Measurements from ENCODE around the gene CRTC3.
A peak's percentile ranks its signal among the peaks of the same experiment; 100 is the strongest.

The CRTC3 gene

GRCh38 chr15:90598031-90598577 lies 68.4 kb downstream of the CRTC3 start:
- TF ChIP-seq, protein P1, sequence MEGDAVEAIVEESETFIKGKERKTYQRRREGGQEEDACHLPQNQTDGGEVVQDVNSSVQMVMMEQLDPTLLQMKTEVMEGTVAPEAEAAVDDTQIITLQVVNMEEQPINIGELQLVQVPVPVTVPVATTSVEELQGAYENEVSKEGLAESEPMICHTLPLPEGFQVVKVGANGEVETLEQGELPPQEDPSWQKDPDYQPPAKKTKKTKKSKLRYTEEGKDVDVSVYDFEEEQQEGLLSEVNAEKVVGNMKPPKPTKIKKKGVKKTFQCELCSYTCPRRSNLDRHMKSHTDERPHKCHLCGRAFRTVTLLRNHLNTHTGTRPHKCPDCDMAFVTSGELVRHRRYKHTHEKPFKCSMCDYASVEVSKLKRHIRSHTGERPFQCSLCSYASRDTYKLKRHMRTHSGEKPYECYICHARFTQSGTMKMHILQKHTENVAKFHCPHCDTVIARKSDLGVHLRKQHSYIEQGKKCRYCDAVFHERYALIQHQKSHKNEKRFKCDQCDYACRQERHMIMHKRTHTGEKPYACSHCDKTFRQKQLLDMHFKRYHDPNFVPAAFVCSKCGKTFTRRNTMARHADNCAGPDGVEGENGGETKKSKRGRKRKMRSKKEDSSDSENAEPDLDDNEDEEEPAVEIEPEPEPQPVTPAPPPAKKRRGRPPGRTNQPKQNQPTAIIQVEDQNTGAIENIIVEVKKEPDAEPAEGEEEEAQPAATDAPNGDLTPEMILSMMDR (IDR thresholded peaks at IDR 0.05; ENCODE audit: borderline replicate concordance, insufficient read depth, low read depth, low read length): peak; percentile 34; the same call in 1 of the 2 replicates
- peak overlapping the region; percentile 36 for H3K4me3 ChIP-seq (ENCODE audit: low read depth, low read length)

DNA sequence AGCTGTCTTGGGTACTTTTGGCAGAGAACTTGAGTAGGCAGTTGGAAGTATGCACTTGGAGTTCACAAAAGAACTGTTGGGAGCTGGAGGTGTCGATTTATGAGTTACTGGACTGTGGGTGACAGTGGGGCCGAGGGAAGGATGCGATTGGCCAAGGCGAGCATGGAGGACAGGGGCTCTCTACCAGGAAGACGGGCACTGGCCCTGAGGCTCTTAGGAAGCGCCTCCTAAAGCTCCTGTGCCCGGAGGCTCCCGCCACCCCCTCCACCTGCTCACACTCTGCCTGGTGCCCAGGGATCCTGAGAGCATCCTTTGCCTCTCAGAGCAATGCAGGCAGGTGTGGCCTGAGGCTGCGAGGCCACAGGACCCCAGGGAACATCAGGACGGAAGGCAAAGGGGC lies 69.0 kb downstream of the CRTC3 start:
- peak overlapping the region; percentile 36 for H3K4me3 ChIP-seq (ENCODE audit: low read depth, low read length)
- TF ChIP-seq, protein P1 (IDR thresholded peaks at IDR 0.05; ENCODE audit: borderline replicate concordance, insufficient read depth, low read depth, low read length): no peak

DNA sequence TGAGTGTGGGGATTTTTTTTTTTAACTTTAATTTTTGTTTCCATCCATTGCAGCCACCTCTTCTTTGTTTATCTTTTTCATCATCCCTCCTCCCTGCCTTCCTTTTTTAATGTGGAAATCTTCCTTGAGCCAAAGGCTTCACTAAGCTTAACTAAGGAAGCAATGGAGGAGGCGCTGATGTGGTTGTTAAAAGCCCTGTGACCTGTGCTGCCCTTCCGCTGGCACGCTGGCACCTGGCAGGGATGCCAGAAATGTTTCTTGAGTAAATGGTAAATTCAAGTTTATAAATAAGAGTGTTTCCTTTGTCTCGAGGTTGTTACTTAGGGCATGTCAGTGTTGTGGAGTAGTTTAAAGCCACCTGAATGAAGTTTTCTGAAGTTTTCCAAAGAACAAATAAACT lies 69.4 kb downstream of the CRTC3 start:
- TF ChIP-seq, protein P1 (IDR thresholded peaks at IDR 0.05; ENCODE audit: borderline replicate concordance, insufficient read depth, low read depth, low read length): no peak
- peak overlapping the region; percentile 36 for H3K4me3 ChIP-seq (ENCODE audit: low read depth, low read length)

GRCh38 chr15:90599644-90600043 lies 69.9 kb downstream of the CRTC3 start:
- peak overlapping the region; percentile 10 for H3K4me3 ChIP-seq (ENCODE audit: low read depth, low read length)
- TF ChIP-seq, protein P1 (IDR thresholded peaks at IDR 0.05; ENCODE audit: borderline replicate concordance, insufficient read depth, low read depth, low read length): no peak

DNA sequence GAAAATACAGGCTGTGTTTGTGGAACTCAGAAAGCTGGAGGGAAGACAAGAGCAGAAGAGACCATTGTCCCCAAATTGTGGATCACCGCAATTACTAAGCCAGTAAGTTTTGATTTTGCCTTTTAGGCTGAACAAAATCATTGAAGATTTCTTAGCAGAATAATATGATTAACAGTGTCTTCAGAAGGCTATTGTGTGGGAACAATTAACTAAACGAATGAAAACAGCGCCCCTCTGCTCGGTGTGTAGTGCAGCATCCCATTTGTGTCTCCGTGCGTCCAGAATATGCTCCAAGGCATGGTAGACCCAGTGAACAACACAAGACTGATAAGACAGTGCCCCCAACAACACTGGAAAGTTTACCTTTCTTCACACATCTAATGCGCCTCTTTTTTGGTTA lies 71.2 kb downstream of the CRTC3 start:
- TF ChIP-seq, protein P1 (IDR thresholded peaks at IDR 0.05; ENCODE audit: borderline replicate concordance, insufficient read depth, low read depth, low read length): no peak
- no peak overlapping the region for H3K4me3 ChIP-seq (ENCODE audit: low read depth, low read length)

DNA sequence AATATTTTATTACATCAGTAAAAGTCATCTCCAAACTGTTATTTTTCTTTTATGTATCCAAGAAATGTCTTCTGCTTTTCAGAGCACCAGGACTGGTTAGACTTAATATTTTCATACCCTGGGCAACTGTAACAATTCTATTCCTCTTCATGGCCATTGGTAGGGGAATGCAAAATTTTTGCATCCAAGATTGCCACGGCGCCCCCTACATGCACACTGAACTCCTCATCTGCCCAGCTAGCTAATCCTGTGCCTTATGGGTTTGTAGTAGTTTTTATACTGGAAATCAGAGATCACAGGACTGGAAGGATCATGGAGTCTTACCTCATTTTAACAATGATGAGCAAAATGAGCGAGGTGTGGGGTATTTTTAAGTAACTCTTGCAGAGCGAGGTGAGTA lies 74.2 kb downstream of the CRTC3 start:
- no peak overlapping the region for H3K4me3 ChIP-seq (ENCODE audit: low read depth, low read length)
- TF ChIP-seq, protein P1 (IDR thresholded peaks at IDR 0.05; ENCODE audit: borderline replicate concordance, insufficient read depth, low read depth, low read length): peak; percentile 46; the same call in 1 of the 2 replicates

GRCh38 chr15:90606641-90607040 lies 76.9 kb downstream of the CRTC3 start:
- TF ChIP-seq, protein P1 (IDR thresholded peaks at IDR 0.05; ENCODE audit: borderline replicate concordance, insufficient read depth, low read depth, low read length): no peak
- no peak overlapping the region for H3K4me3 ChIP-seq (ENCODE audit: low read depth, low read length)
